Natural killer cell treated with Interleukin-12 subunit alpha and Interleukin-12 subunit beta and Interleukin-15 and Interleukin-18, amount 100 ng/mL, for 72 hours (primary cell): ENCODE data around the gene ZNF296. TPM values are rescaled to one million over a fixed set of nuclear protein-coding genes. Genes with fewer than 3 reads are reported as not detected.

Experiments used
- ATAC-seq, 2 donors: fragments of 150-1000 bp; cut with Tn5 transposase in 1 of 2; sonication (Bioruptor Pico), chemical (Tn5 transposase) in 1 of 2; 2 replicates each; pipeline ENCODE4 v1.10.0; 2021
- DNase-seq: peaks from one replicate; pipeline ENCODE4 v3.0.0; 2022; ENCODE audit warnings: low spot score
- H3K27ac Mint-ChIP-seq, 2 donors: 1 replicate in 1 of 2; 2 replicates in 1 of 2; pipeline ENCODE4 v1.8.0; 2022; ENCODE audit warnings: mixed read lengths in 2 of 2, mild to moderate bottlenecking in 1 of 2, moderate library complexity in 1 of 2
- H3K27me3 Mint-ChIP-seq, 2 donors: 1 replicate in 1 of 2; 2 replicates in 1 of 2; pipeline ENCODE4 v1.8.0; 2022; ENCODE audit warnings: mixed read lengths in 2 of 2
- H3K36me3 Mint-ChIP-seq: one replicate; pipeline ENCODE4 v1.8.0; 2022; ENCODE audit warnings: mixed read lengths
- H3K4me1 Mint-ChIP-seq, 2 donors: 1 replicate in 1 of 2; 2 replicates in 1 of 2; pipeline ENCODE4 v1.8.0; 2022; ENCODE audit warnings: low read depth in 2 of 2, mixed read lengths in 2 of 2, mild to moderate bottlenecking in 1 of 2
- H3K4me3 Mint-ChIP-seq: one replicate; pipeline ENCODE4 v1.8.0; 2022; ENCODE audit warnings: mixed read lengths
- H3K9me3 Mint-ChIP-seq: 2 replicates; pipeline ENCODE4 v1.8.0; 2022; ENCODE audit warnings: mixed read lengths
- total RNA-seq, 2 donors: library from RNA; stranded (reverse); gene quantifications; one replicate each; pipeline ENCODE4 v1.2.3, GENCODE V29; 2022

Gene ZNF296
- total RNA-seq, 2 donors from 2014 or later, result 5.0 to 5.5 TPM

- H3K4me1 Mint-ChIP-seq, result peaks cover 0 to 4% of the 10 kb centered on the region in 2 donors
- H3K27ac Mint-ChIP-seq, result no peak overlapping the region
- no peaks in the 10 kb centered on the region for H3K27me3 Mint-ChIP-seq
- H3K4me3 Mint-ChIP-seq, result no peak overlapping the region
- H3K9me3 Mint-ChIP-seq, result no peaks in the 10 kb centered on the region
- ATAC-seq (no peak), DNase-seq (no peak)
- H3K36me3 Mint-ChIP-seq, result no peaks in the 10 kb centered on the region
Observed at GRCh38 chr19:45070861-45071544, 5.3 kb downstream of the ZNF296 start.

GRCh38 chr19:45070214-45070613, 6.1 kb downstream of the ZNF296 start:
- H3K36me3 Mint-ChIP-seq, result no peaks in the 10 kb centered on the region

GRCh38 chr19:45069056-45069455, 7.2 kb downstream of the ZNF296 start:
- no peak for DNase-seq
- H3K9me3 Mint-ChIP-seq, result no peaks in the 10 kb centered on the region
- ATAC-seq, result no peak
- H3K27me3 Mint-ChIP-seq, result no peaks in the 10 kb centered on the region
- peaks cover 0 to 2% of the 10 kb centered on the region in 2 donors for H3K4me1 Mint-ChIP-seq
- H3K27ac Mint-ChIP-seq, result no peak overlapping the region
- no peaks in the 10 kb centered on the region for H3K36me3 Mint-ChIP-seq
- no peak overlapping the region for H3K4me3 Mint-ChIP-seq

More at GRCh38 chr19:45070214-45070613, 6.1 kb downstream of the ZNF296 start:
- Mint-ChIP-seq H3K4me1 (peaks cover 0 to 4% of the 10 kb centered on the region in 2 donors), H3K9me3 (no peaks in the 10 kb centered on the region), H3K4me3 (no peak overlapping the region), H3K27ac (no peak overlapping the region), H3K27me3 (no peaks in the 10 kb centered on the region)
- no peak for DNase-seq
- ATAC-seq, result no peak

DNA sequence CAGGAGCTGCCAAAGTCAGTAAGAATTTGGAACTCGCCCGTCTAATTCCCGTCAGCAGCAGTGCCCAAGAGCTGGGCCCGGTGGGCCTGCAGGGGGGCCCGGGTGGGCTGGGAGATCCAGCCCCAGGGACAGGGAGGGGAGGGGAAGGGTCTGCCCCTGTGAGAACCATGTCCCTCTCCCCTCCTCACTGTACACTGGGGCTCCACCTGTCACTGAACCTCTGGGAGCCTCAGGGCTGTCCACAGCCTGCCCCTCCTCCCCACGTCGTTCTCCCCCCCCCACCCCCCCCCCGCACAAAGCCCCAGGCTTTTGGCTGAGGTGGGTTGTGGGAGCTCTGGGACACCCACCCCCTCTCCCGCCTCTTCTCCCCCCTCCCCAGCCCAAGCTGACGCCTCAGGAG, 8.2 kb downstream of the ZNF296 start:
- Mint-ChIP-seq H3K36me3 (no peaks in the 10 kb centered on the region), H3K4me3 (no peak overlapping the region), H3K27me3 (no peaks in the 10 kb centered on the region), H3K4me1 (peaks cover 0 to 2% of the 10 kb centered on the region in 2 donors), H3K27ac (no peak overlapping the region), H3K9me3 (no peaks in the 10 kb centered on the region)
- ATAC-seq (no peak), DNase-seq (no peak)

DNA sequence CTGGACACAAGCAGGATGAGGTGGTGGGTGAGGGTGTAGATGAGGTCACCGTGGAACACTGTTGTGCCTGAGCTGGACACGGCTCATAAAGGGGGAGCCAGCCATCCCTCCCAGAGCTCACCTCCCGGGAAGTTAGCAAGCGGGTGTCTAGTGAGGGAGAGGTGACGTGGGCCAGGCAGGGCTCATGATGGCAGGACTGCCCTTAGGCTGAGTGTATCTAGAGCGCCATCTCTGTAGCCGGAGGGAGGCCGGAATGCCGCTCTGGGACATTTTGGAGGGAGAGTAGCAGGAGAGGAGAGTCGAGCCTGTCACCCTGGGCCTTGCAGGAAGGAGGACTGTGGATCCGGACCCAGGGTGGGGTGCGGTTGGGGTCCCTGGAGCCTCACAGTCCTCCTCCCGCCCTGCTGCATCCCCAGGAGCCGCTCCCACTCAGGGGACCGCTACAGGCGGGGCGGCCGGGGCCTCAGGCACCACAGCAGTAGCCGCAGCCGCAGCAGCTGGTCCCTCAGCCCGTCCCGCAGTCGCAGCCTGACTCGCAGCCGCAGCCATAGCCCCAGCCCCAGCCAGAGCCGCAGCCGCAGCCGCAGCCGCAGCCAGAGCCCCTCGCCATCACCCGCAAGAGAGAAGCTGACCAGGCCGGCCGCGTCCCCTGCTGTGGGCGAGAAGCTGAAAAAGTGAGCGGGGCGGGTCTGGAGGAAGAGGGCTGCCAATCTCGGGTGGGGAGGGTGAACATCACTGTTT, 9.2 kb downstream of the ZNF296 start:
- Mint-ChIP-seq H3K4me1 (peaks cover 0 to 2% of the 10 kb centered on the region in 2 donors), H3K9me3 (no peaks in the 10 kb centered on the region), H3K27ac (no peak overlapping the region), H3K27me3 (no peaks in the 10 kb centered on the region), H3K4me3 (no peak overlapping the region), H3K36me3 (no peaks in the 10 kb centered on the region)
- DNase-seq (no peak), ATAC-seq (no peak)

GRCh38 chr19:45063851-45064801, 12.2 kb downstream of the ZNF296 start:
- peaks cover 5% of the 10 kb centered on the region for H3K36me3 Mint-ChIP-seq
- ATAC-seq, result no peak
- H3K4me3 Mint-ChIP-seq, result no peak overlapping the region
- peaks cover 5 to 9% of the 10 kb centered on the region in 2 donors for H3K4me1 Mint-ChIP-seq
- H3K9me3 Mint-ChIP-seq, result no peaks in the 10 kb centered on the region
- DNase-seq, result no peak
- no peaks in the 10 kb centered on the region for H3K27me3 Mint-ChIP-seq
- no peak overlapping the region for H3K27ac Mint-ChIP-seq

GRCh38 chr19:45061965-45062364, 14.3 kb downstream of the ZNF296 start:
- no peak overlapping the region for H3K4me3 Mint-ChIP-seq
- peaks cover 5 to 17% of the 10 kb centered on the region in 2 donors for H3K4me1 Mint-ChIP-seq
- no peaks in the 10 kb centered on the region for H3K27me3 Mint-ChIP-seq
- H3K27ac Mint-ChIP-seq, result no peak overlapping the region
- DNase-seq, result no peak
- peaks cover 5% of the 10 kb centered on the region for H3K36me3 Mint-ChIP-seq
- ATAC-seq, result no peak
- H3K9me3 Mint-ChIP-seq, result no peaks in the 10 kb centered on the region

- no peaks in the 10 kb centered on the region for H3K27me3 Mint-ChIP-seq
- H3K36me3 Mint-ChIP-seq, result peaks cover 5% of the 10 kb centered on the region
- H3K4me1 Mint-ChIP-seq, result peaks cover 5 to 17% of the 10 kb centered on the region in 2 donors
- DNase-seq (peak; percentile 80), ATAC-seq (peak; percentile 75 to 81)
- peak overlapping the region in 1 of 2 donors; percentile 51 for H3K27ac Mint-ChIP-seq
- H3K9me3 Mint-ChIP-seq, result no peaks in the 10 kb centered on the region
- H3K4me3 Mint-ChIP-seq, result no peak overlapping the region
Observed at GRCh38 chr19:45059258-45059965, 16.9 kb downstream of the ZNF296 start.

DNA sequence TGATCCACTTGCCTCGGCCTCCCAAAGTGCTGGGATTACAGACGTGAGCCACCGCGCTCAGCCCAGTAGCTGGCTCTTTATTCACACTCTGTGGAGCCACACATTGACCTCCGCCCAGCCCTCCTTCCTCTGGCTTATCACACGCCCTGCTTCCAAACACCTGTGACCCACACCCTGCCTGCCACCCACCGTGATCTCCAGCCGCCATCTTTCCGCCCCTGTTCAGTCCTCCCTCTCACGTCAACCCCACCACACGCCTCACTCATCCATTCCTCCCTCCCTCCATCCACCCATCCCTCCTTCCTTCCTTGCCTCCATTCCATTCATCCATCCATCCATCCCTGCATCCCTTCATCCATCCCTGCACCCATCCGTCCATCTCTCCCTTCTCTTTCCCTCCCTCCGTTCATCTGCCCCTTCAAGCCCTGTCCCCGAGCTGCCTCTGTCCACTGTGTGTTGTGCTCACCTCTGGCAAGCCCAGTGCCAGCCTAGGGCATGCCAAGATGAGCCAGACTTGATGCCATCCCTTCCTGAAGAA, 17.6 kb downstream of the ZNF296 start:
- Mint-ChIP-seq H3K4me1 (peaks cover 5 to 17% of the 10 kb centered on the region in 2 donors), H3K4me3 (no peak overlapping the region), H3K27me3 (no peaks in the 10 kb centered on the region), H3K36me3 (peaks cover 5% of the 10 kb centered on the region), H3K27ac (no peak overlapping the region), H3K9me3 (no peaks in the 10 kb centered on the region)
- no peak for ATAC-seq
- no peak for DNase-seq

DNA sequence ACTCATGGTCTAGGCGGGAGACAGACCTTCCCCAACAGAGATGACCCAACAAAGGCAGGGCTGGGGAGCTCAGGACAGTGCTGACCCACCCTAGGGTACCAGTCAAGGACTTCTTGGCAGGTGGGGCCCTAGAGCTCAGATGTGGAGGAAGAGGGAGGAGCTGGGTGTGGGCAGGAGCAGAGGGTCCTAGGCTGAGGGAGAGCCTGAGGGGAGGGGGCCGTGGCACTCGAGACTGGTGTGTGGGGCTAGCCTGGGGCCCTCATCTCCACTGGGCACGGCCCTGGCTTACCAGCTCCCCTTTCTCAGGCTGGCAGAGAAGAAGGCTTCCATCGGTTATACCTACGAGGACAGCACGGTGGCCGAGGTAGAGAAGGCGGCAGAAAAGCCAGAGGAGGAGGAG, 18.8 kb downstream of the ZNF296 start:
- Mint-ChIP-seq H3K9me3 (no peaks in the 10 kb centered on the region), H3K27ac (no peak overlapping the region), H3K4me1 (peaks cover 5 to 17% of the 10 kb centered on the region in 2 donors), H3K27me3 (no peaks in the 10 kb centered on the region), H3K4me3 (no peak overlapping the region), H3K36me3 (peaks cover 5% of the 10 kb centered on the region)
- DNase-seq (no peak), ATAC-seq (no peak)

- no peak for ATAC-seq
- Mint-ChIP-seq H3K27ac (no peak overlapping the region), H3K36me3 (peaks cover 5% of the 10 kb centered on the region), H3K27me3 (no peaks in the 10 kb centered on the region), H3K9me3 (no peaks in the 10 kb centered on the region), H3K4me3 (no peak overlapping the region), H3K4me1 (peaks cover 5 to 21% of the 10 kb centered on the region in 2 donors)
- DNase-seq, result no peak
Observed at GRCh38 chr19:45056831-45057230, 19.4 kb downstream of the ZNF296 start.

- H3K27me3 Mint-ChIP-seq, result no peaks in the 10 kb centered on the region
- no peaks in the 10 kb centered on the region for H3K36me3 Mint-ChIP-seq
- no peak overlapping the region for H3K4me3 Mint-ChIP-seq
- H3K27ac Mint-ChIP-seq, result no peak overlapping the region
- no peak for ATAC-seq
- H3K9me3 Mint-ChIP-seq, result no peaks in the 10 kb centered on the region
- no peak for DNase-seq
- H3K4me1 Mint-ChIP-seq, result peaks cover 16 to 29% of the 10 kb centered on the region in 2 donors
Observed at GRCh38 chr19:45051929-45052579, 24.2 kb downstream of the ZNF296 start.
